DMS153 (cell line): ENCODE measurements around the gene C20orf202.
A peak's percentile ranks its signal among the peaks of the same experiment; 100 is the strongest.

Experiments used
- DNase-seq: peaks from one replicate; lab custom pipeline; 2025; lab: John Stamatoyannopoulos, UW

Gene C20orf202

GRCh38 chr20:1184638-1185315, 18.5 kb upstream of the C20orf202 start, which contains the start of gene TMEM74B:
Gene TMEM74B (minus strand): TSS chr20:1184981. CDS start chr20:1183801, 1,180 bp downstream.
- DNase-seq, result no peak

- no peak for DNase-seq
Observed at GRCh38 chr20:1185316-1185741, 17.9 kb upstream of the C20orf202 start.

GRCh38 chr20:1185790-1186334, 17.4 kb upstream of the C20orf202 start:
- peak; percentile 27 for DNase-seq

GRCh38 chr20:1186367-1186991, 16.8 kb upstream of the C20orf202 start:
- no peak for DNase-seq

- no peak for DNase-seq
Observed at GRCh38 chr20:1187605-1188171, 15.6 kb upstream of the C20orf202 start.

GRCh38 chr20:1188347-1188746, 14.9 kb upstream of the C20orf202 start:
- no peak for DNase-seq

- DNase-seq, result no peak
Observed at GRCh38 chr20:1189827-1190226, 13.4 kb upstream of the C20orf202 start.

- DNase-seq, result no peak
Observed at GRCh38 chr20:1190847-1191246, 12.4 kb upstream of the C20orf202 start.

- DNase-seq, result no peak
Observed at GRCh38 chr20:1191299-1191698, 12.0 kb upstream of the C20orf202 start.

- DNase-seq, result no peak
Observed at GRCh38 chr20:1195226-1195625, 8.0 kb upstream of the C20orf202 start.

GRCh38 chr20:1196634-1197033, 6.6 kb upstream of the C20orf202 start:
- no peak for DNase-seq

GRCh38 chr20:1197801-1198200, 5.5 kb upstream of the C20orf202 start:
- no peak for DNase-seq

- no peak for DNase-seq
Observed at GRCh38 chr20:1198751-1199150, 4.5 kb upstream of the C20orf202 start.

- DNase-seq, result no peak
Observed at GRCh38 chr20:1199212-1199873, 3.9 kb upstream of the C20orf202 start.

- no peak for DNase-seq
Observed at GRCh38 chr20:1199964-1200363, 3.3 kb upstream of the C20orf202 start.

GRCh38 chr20:1203630-1204029, 376 bp downstream of the C20orf202 start:
- no peak for DNase-seq

- DNase-seq, result no peak
Observed at GRCh38 chr20:1204113-1204512, 859 bp downstream of the C20orf202 start.

GRCh38 chr20:1204576-1204975, 1.3 kb downstream of the C20orf202 start:
- DNase-seq, result no peak

- no peak for DNase-seq
Observed at GRCh38 chr20:1205802-1206201, 2.5 kb downstream of the C20orf202 start.

GRCh38 chr20:1206366-1207148, 3.3 kb downstream of the C20orf202 start:
- DNase-seq, result no peak

- no peak for DNase-seq
Observed at GRCh38 chr20:1207293-1207878, 4.1 kb downstream of the C20orf202 start.
